Mesenchymal stem cell (in vitro differentiated cells and primary cell): ENCODE results near the gene CHPF2.

ENCODE experiments used
- DNase-seq: peaks from one replicate; pipeline ENCODE4 v3.0.0-alpha.2; 2013
- H2AFZ ChIP-seq: one replicate; pipeline ENCODE4 v1.6.1; 2013; ENCODE audit warnings: low read depth, mild to moderate bottlenecking, control low read depth, inconsistent platforms, low read length, moderate library complexity
- H2AK5ac ChIP-seq: 2 replicates; pipeline ENCODE4 v1.6.1; 2013; ENCODE audit warnings: low read length, moderate library complexity, mild to moderate bottlenecking, inconsistent platforms; ENCODE audit not compliant: severe bottlenecking
- H2BK120ac ChIP-seq: one replicate; pipeline ENCODE4 v1.6.1; 2013; ENCODE audit warnings: low read depth, mild to moderate bottlenecking, inconsistent platforms, low read length, moderate library complexity
- H2BK12ac ChIP-seq, 2 experiments: one replicate each; pipeline ENCODE4 v1.6.1; 2013; ENCODE audit warnings: inconsistent platforms in 2 of 2, low read length in 2 of 2, mild to moderate bottlenecking in 2 of 2, moderate library complexity in 2 of 2, control low read depth in 1 of 2
- H2BK15ac ChIP-seq: one replicate; pipeline ENCODE4 v1.6.1; 2013; ENCODE audit warnings: mild to moderate bottlenecking, low read depth, inconsistent platforms; ENCODE audit not compliant: poor library complexity, severe bottlenecking
- H2BK5ac ChIP-seq: 2 replicates; pipeline ENCODE4 v1.6.1; 2013; ENCODE audit warnings: low read depth, mild to moderate bottlenecking, low read length, control low read depth, inconsistent platforms; ENCODE audit not compliant: poor library complexity, severe bottlenecking
- H3K14ac ChIP-seq, 2 experiments: one replicate each; pipeline ENCODE4 v1.6.1; 2013; ENCODE audit warnings: inconsistent platforms in 2 of 2, low read length in 2 of 2, control low read depth in 1 of 2, mild to moderate bottlenecking in 1 of 2, moderate library complexity in 1 of 2
- H3K18ac ChIP-seq, 2 experiments: one replicate each; pipeline ENCODE4 v1.6.1; 2013; ENCODE audit warnings: inconsistent platforms in 2 of 2, low read length in 2 of 2, control low read depth in 1 of 2, low read depth in 1 of 2, mild to moderate bottlenecking in 1 of 2
- H3K23ac ChIP-seq, 2 experiments: one replicate each; pipeline ENCODE4 v1.6.1; 2013; ENCODE audit warnings: inconsistent platforms in 2 of 2, low read length in 2 of 2, mild to moderate bottlenecking in 2 of 2, moderate library complexity in 2 of 2, control low read depth in 1 of 2
- H3K27ac ChIP-seq: 2 replicates; pipeline ENCODE4 v1.5.1; 2013; ENCODE audit warnings: mild to moderate bottlenecking, moderate library complexity, low read length, control low read depth, inconsistent platforms; ENCODE audit not compliant: poor library complexity, severe bottlenecking
- H3K27me3 ChIP-seq, 2 experiments: 2 replicates each; pipeline versions ENCODE4 v1.6.1 to v1.7.0; 2013; ENCODE audit warnings: low read length in 2 of 2, mild to moderate bottlenecking in 2 of 2, moderate library complexity in 2 of 2, control low read depth in 1 of 2, inconsistent platforms in 1 of 2; ENCODE audit not compliant: control insufficient read depth in 1 of 2, insufficient read depth in 1 of 2
- H3K36me3 ChIP-seq, 2 experiments: 2 replicates each; pipeline versions ENCODE4 v1.6.1 to v1.7.0; 2013; ENCODE audit warnings: low read length in 2 of 2, control low read depth in 1 of 2, inconsistent platforms in 1 of 2, low read depth in 1 of 2, mild to moderate bottlenecking in 1 of 2; ENCODE audit not compliant: insufficient read depth in 2 of 2, control insufficient read depth in 1 of 2
- H3K4ac ChIP-seq, 2 experiments: one replicate each; pipeline ENCODE4 v1.6.1; 2013; ENCODE audit warnings: inconsistent platforms in 2 of 2, low read length in 2 of 2, mild to moderate bottlenecking in 2 of 2, moderate library complexity in 2 of 2, control low read depth in 1 of 2, low read depth in 1 of 2
- H3K4me1 ChIP-seq: 2 replicates; pipeline ENCODE4 v1.6.1; 2013; ENCODE audit warnings: low read depth, low read length, control low read depth; ENCODE audit not compliant: control insufficient read depth, insufficient read depth
- H3K4me2 ChIP-seq: 2 replicates; pipeline ENCODE4 v1.6.1; 2013; ENCODE audit warnings: low read length, mild to moderate bottlenecking, inconsistent platforms; ENCODE audit not compliant: poor library complexity, severe bottlenecking
- H3K4me3 ChIP-seq, 2 experiments: 2 replicates each; pipeline versions ENCODE4 v1.5.1 to v1.7.0; 2013; ENCODE audit warnings: low read length in 2 of 2, mild to moderate bottlenecking in 2 of 2, control low read depth in 1 of 2, low read depth in 1 of 2; ENCODE audit not compliant: insufficient read depth in 1 of 2
- H3K79me1 ChIP-seq: replicated peaks from 2 replicates; pipeline ENCODE4 v1.6.1; 2013; ENCODE audit warnings: mild to moderate bottlenecking, control low read depth, low read length, inconsistent platforms; ENCODE audit not compliant: poor library complexity, severe bottlenecking
- H3K9ac ChIP-seq: 2 replicates; pipeline ENCODE4 v1.7.0; 2013; ENCODE audit warnings: mild to moderate bottlenecking, low read length, moderate library complexity
- H3K9me3 ChIP-seq: 2 replicates; pipeline ENCODE4 v1.7.0; 2013; ENCODE audit warnings: mild to moderate bottlenecking, low read length; ENCODE audit not compliant: control insufficient read depth
- H4K8ac ChIP-seq: one replicate; pipeline ENCODE4 v1.6.1; 2013; ENCODE audit warnings: inconsistent platforms, mild to moderate bottlenecking, low read length, moderate library complexity
- H4K91ac ChIP-seq: one replicate; pipeline ENCODE4 v1.6.1; 2013; ENCODE audit warnings: mild to moderate bottlenecking, low read length, inconsistent platforms
- WGBS: methylation state at CpG from one replicate; pipeline ENCODE4 v1.1.7; 2013; ENCODE audit warnings: mixed read lengths; 5-methylcytosine and 5-hydroxymethylcytosine counted together

Gene CHPF2

DNA sequence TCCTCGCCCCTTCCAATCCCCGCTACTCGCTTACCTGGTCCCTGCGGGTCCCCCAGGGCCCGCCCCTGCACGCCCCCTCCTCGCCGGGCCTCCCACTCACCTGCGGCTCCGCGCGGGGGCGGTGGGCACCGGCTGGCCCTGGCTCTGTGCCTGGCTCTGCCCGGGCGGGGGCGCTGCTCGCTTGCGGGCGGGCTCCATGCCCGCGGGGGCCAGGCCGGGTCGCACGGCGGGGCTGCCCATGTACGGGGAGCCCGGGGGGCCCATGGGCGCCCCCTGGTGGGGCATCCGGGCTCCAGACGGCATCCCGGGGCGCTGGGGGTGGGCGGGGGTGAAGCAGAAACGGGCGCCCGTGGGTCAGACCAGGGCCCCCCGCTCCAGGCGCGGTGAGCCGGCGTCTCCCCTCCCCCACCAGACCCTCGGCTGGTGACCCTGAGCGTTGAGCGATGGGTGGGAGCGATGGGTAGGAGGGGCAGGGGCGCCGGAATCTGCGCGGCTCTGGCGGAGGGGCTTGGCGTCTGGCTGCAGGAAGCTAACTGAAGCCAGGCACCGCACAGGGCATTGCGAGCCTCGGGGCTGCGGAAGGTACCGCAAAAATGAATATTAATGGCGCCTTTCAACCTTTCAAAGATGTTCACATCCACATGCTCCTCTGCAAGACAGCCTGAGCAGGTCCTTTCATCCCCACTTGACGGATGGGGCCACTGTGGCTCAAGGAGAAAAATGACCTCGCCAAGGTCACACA is 13.2 kb downstream of the CHPF2 start:
- Histone ChIP-seq H2BK15ac (no peak overlapping the region), H3K27ac (no peak overlapping the region), H2AFZ (no peak overlapping the region), H3K4me1 (peaks cover 48% of the 10 kb centered on the region), H3K4ac (peak overlapping the region in 1 of 2 experiments; percentile 64), H3K14ac (peak overlapping the region in 1 of 2 experiments; percentile 26), H2BK5ac (no peak overlapping the region), H3K4me3 (peak overlapping the region; percentile 49 to 70), H3K23ac (peak overlapping the region in 1 of 2 experiments; percentile 28), H2BK12ac (no peak overlapping the region), H4K8ac (peak overlapping the region; percentile 39), H2AK5ac (peak overlapping the region; percentile 41), H3K9me3 (no peaks in the 10 kb centered on the region), H3K18ac (peak overlapping the region; percentile 41 to 74), H3K79me1 (peaks cover 28% of the 10 kb centered on the region), H4K91ac (peak overlapping the region; percentile 52), H2BK120ac (no peak overlapping the region), H3K9ac (peak overlapping the region; percentile 49), H3K4me2 (peak overlapping the region; percentile 79), H3K27me3 (no peaks in the 10 kb centered on the region), H3K36me3 (peaks cover 19 to 30% of the 10 kb centered on the region in 2 experiments)
- peak; percentile 43 for DNase-seq
- WGBS = 9% methylated on average over 46 of the region's 60 CpGs

DNA sequence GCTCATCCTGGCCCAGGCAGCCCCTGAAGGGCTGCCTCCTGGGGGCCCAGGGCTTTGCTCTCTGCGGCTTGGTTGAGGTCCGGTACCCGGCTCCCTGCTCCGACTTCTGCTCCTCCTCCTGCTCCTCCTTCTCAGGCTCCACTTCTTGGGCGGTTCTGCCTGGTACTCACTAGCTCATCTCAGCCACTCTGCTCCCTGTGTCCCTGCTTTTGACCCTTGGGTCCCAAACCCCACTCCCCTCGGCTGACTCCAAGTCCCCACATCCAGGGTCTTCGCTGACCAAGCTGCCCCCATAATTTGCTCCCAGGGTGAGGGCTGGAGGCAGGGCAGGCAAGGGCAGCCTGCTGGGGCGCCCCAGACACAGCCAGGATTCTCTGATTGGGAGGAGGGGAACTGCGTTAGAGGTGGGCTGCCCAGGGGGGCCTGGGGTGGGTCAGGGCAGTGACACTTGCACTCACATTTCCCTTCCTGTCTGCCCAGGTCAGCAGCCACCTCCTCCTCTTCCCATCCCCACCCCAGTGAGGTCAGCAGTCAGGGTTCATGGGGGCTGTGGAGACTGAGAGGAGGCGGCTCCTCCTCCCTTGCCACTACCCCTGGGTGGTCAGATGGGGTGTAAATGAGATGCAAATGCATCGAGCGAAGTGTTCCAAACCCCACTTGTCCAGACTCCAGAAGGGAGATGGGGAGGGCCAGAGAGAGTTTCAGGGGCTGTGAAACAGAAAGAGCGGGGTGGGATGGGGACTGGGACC is 14.0 kb downstream of the CHPF2 start:
- peaks cover 23% of the 10 kb centered on the region for H3K79me1 ChIP-seq

DNA sequence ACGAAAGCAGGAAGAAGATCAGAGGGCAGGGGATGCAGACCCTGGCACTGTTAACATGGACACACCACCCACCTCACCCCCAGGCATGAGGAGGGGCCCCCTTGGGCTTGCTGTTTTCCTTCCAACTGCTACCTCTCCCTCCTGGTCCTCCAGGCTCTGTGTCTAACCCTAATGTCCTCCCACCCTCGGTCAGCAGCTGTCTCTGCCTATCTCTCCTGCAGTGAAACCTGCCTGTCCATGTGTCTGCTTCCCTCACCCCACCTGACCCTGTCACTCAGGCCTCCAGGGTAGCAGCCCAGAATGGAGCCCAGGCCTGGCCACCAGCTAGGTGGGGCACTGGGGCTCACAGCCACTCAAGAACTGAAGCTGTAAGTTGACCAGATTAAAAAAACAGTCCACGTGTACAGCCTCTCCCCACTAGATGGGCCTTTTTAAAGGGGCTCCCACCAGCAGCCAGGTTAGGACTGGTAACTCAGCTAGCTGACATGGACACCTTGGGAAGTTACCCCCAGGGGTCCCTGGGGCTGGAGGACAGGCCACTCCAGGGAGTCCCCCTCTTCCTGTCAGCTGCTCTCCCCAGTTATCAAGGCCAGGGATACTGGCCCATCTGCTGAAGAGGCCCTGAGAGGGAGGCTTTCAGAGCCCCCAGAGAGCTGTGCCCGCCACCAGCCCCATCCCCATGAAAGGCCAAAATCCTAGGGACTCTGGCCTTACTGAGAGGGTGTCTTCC is 14.7 kb downstream of the CHPF2 start:
- Histone ChIP-seq H3K36me3 (peaks cover 5 to 18% of the 10 kb centered on the region in 2 experiments), H3K18ac (peak overlapping the region; percentile 38 to 99), H3K27ac (peak overlapping the region; percentile 0), H2BK5ac (no peak overlapping the region), H3K4me3 (peak overlapping the region; percentile 74 to 84), H3K4me2 (peak overlapping the region; percentile 72), H2BK12ac (peak overlapping the region; percentile 14 to 89), H2AK5ac (peak overlapping the region; percentile 27), H3K14ac (peak overlapping the region in 1 of 2 experiments; percentile 61), H4K91ac (peak overlapping the region; percentile 62), H3K79me1 (peaks cover 23% of the 10 kb centered on the region), H3K4ac (peak overlapping the region; percentile 52 to 71), H3K27me3 (no peaks in the 10 kb centered on the region), H3K23ac (peak overlapping the region in 1 of 2 experiments; percentile 67), H3K9me3 (no peaks in the 10 kb centered on the region), H2BK15ac (peak overlapping the region; percentile 12), H4K8ac (peak overlapping the region; percentile 57), H3K4me1 (peaks cover 57% of the 10 kb centered on the region), H2AFZ (no peak overlapping the region), H2BK120ac (no peak overlapping the region), H3K9ac (peak overlapping the region; percentile 87)
- peak; percentile 50 for DNase-seq
- WGBS = 40% methylated on average over 4 of the region's 4 CpGs

More for the DNA sequence above, 14.0 kb downstream of the CHPF2 start:
- Histone ChIP-seq H2AFZ (no peak overlapping the region), H3K36me3 (peaks cover 12 to 25% of the 10 kb centered on the region in 2 experiments), H3K4me3 (peak overlapping the region in 1 of 2 experiments; percentile 70), H2BK5ac (no peak overlapping the region), H4K91ac (peak overlapping the region; percentile 52), H2BK120ac (no peak overlapping the region), H3K9ac (no peak overlapping the region), H3K4ac (peak overlapping the region; percentile 52 to 71), H3K18ac (peak overlapping the region; percentile 31 to 40), H3K23ac (no peak overlapping the region), H2BK15ac (no peak overlapping the region), H2BK12ac (peak overlapping the region in 1 of 2 experiments; percentile 89), H3K27ac (no peak overlapping the region), H2AK5ac (no peak overlapping the region), H3K9me3 (no peaks in the 10 kb centered on the region), H3K14ac (no peak overlapping the region), H3K27me3 (no peaks in the 10 kb centered on the region), H3K4me2 (peak overlapping the region; percentile 79), H3K4me1 (peaks cover 55% of the 10 kb centered on the region), H4K8ac (peak overlapping the region; percentile 12)
- DNase-seq = peak; percentile 11
- WGBS = 31% methylated on average over 12 of the region's 13 CpGs
